Measurements from ENCODE around the gene COL4A4. TPM values are rescaled to one million over a fixed set of nuclear protein-coding genes. Genes with fewer than 3 reads are reported as not detected.

The COL4A4 gene
- total RNA-seq, 6 donors from 2014 or later, result 22.0 to 31.2 (median 26.1) TPM

GRCh38 chr2:226969417-226970080 is 194.5 kb downstream of the COL4A4 start:
- no peaks in the 10 kb centered on the region for H3K36me3 ChIP-seq
- DNase-seq (no peak), ATAC-seq (ENCODE audit: low FRiP score in 2 of 2) (no peak)
- no peaks in the 10 kb centered on the region for H3K27me3 ChIP-seq
- no peak for TF ChIP-seq POLR2A (IDR thresholded peaks at IDR 0.05)
- no peak for TF ChIP-seq CTCF (IDR thresholded peaks at IDR 0.05)
- TF ChIP-seq EP300 (IDR thresholded peaks at IDR 0.05), result no peak
- no peak for TF ChIP-seq POLR2AphosphoS5 (IDR thresholded peaks at IDR 0.05)
- no peaks in the 10 kb centered on the region for H3K4me1 ChIP-seq
- no peak overlapping the region for H3K4me3 ChIP-seq
- no peaks in the 10 kb centered on the region for H3K9me3 ChIP-seq
- no peak overlapping the region for H3K27ac ChIP-seq
- 66 to 79% methylated on average over 6 of the region's 6 CpGs for WGBS, 2 donors

- Histone ChIP-seq H3K9me3 (no peaks in the 10 kb centered on the region), H3K4me1 (no peaks in the 10 kb centered on the region), H3K27ac (no peak overlapping the region), H3K27me3 (no peaks in the 10 kb centered on the region), H3K36me3 (no peaks in the 10 kb centered on the region), H3K4me3 (no peak overlapping the region)
- TF ChIP-seq POLR2AphosphoS5 (IDR thresholded peaks at IDR 0.05), result no peak
- no peak for TF ChIP-seq EP300 (IDR thresholded peaks at IDR 0.05)
- no peak for TF ChIP-seq CTCF (IDR thresholded peaks at IDR 0.05)
- no peak for TF ChIP-seq POLR2A (IDR thresholded peaks at IDR 0.05)
- ATAC-seq (ENCODE audit: low FRiP score in 2 of 2) (no peak), DNase-seq (no peak)
- WGBS, 2 donors, result 86 to 95% methylated on average over 1 of the region's 1 CpG
Measured at GRCh38 chr2:226965376-226965775, 198.6 kb downstream of the COL4A4 start.

- TF ChIP-seq EP300 (IDR thresholded peaks at IDR 0.05) (no peak), POLR2A (IDR thresholded peaks at IDR 0.05) (no peak), CTCF (IDR thresholded peaks at IDR 0.05) (no peak)
- no peaks in the 10 kb centered on the region for H3K9me3 ChIP-seq
- no peak overlapping the region for H3K4me3 ChIP-seq
- WGBS, 2 donors, result 39 to 42% methylated on average over 1 of the region's 1 CpG
- no peak overlapping the region for H3K27ac ChIP-seq
- no peaks in the 10 kb centered on the region for H3K27me3 ChIP-seq
- DNase-seq (no peak), ATAC-seq (ENCODE audit: low FRiP score in 2 of 2) (no peak)
- H3K36me3 ChIP-seq, result no peaks in the 10 kb centered on the region
- no peaks in the 10 kb centered on the region for H3K4me1 ChIP-seq
Measured at GRCh38 chr2:226963528-226963927, 200.5 kb downstream of the COL4A4 start.

- Histone ChIP-seq H3K9me3 (no peaks in the 10 kb centered on the region), H3K27me3 (no peaks in the 10 kb centered on the region), H3K4me1 (no peaks in the 10 kb centered on the region), H3K27ac (no peak overlapping the region), H3K4me3 (no peak overlapping the region), H3K36me3 (no peaks in the 10 kb centered on the region)
- whole genome bisulfite sequencing, 2 donors, result 92 to 93% methylated on average over 3 of the region's 3 CpGs
- no peak for ATAC-seq (ENCODE audit: low FRiP score in 2 of 2)
- DNase-seq, result no peak
- TF ChIP-seq CTCF (IDR thresholded peaks at IDR 0.05) (no peak), EP300 (IDR thresholded peaks at IDR 0.05) (no peak), POLR2AphosphoS5 (IDR thresholded peaks at IDR 0.05) (no peak), POLR2A (IDR thresholded peaks at IDR 0.05) (no peak)
Measured at GRCh38 chr2:226962176-226962773, 201.7 kb downstream of the COL4A4 start.

- no peak overlapping the region for H3K27ac ChIP-seq
- no peaks in the 10 kb centered on the region for H3K36me3 ChIP-seq
- ATAC-seq (ENCODE audit: low FRiP score in 2 of 2) (no peak), DNase-seq (no peak)
- no peaks in the 10 kb centered on the region for H3K4me1 ChIP-seq
- no peaks in the 10 kb centered on the region for H3K9me3 ChIP-seq
- TF ChIP-seq CTCF (IDR thresholded peaks at IDR 0.05), result no peak
- no peak for TF ChIP-seq EP300 (IDR thresholded peaks at IDR 0.05)
- no peak for TF ChIP-seq POLR2AphosphoS5 (IDR thresholded peaks at IDR 0.05)
- TF ChIP-seq POLR2A (IDR thresholded peaks at IDR 0.05), result no peak
- H3K4me3 ChIP-seq, result no peak overlapping the region
- H3K27me3 ChIP-seq, result no peaks in the 10 kb centered on the region
- WGBS, 2 donors, result 89 to 100% methylated on average over 1 of the region's 1 CpG
Measured at GRCh38 chr2:226959418-226959817, 204.6 kb downstream of the COL4A4 start.

All from upper lobe of left lung (tissue), 6 donors.